ENCODE measurements around the gene TMC1. TPM values are rescaled to one million over a fixed set of nuclear protein-coding genes. Genes with fewer than 3 reads are reported as not detected.

TMC1 gene
- total and polyA plus RNA-seq, 9 donors, result 0.39 to 1.4 (median 0.65) TPM

GRCh38 chr9:72695365-72695764 is 174.0 kb downstream of the TMC1 start:
- no CpG with 5 or more reads among the region's 3 CpGs for WGBS (ENCODE audit: insufficient coverage)
- no peaks in the 10 kb centered on the region for H3K27me3 ChIP-seq (ENCODE audit: control insufficient read depth, insufficient read depth, low read length)
- no peak for DNase-seq
- H3K9me3 ChIP-seq (replicated peaks; ENCODE audit: control insufficient read depth, low read depth, low read length), result no peaks in the 10 kb centered on the region
- no peaks in the 10 kb centered on the region for H3K36me3 ChIP-seq (ENCODE audit: control insufficient read depth, insufficient read depth, low read length)
- no peak overlapping the region for H3K27ac ChIP-seq (ENCODE audit: low read length)
- H3K4me3 ChIP-seq (ENCODE audit: low read length), result no peak overlapping the region
- no peaks in the 10 kb centered on the region for H3K4me1 ChIP-seq (ENCODE audit: control insufficient read depth, insufficient read depth, low read length)

GRCh38 chr9:72696511-72696910 is 175.1 kb downstream of the TMC1 start:
- H3K4me3 ChIP-seq (ENCODE audit: low read length), result no peak overlapping the region
- H3K27ac ChIP-seq (ENCODE audit: low read length), result no peak overlapping the region
- DNase-seq, result no peak
- H3K4me1 ChIP-seq (ENCODE audit: control insufficient read depth, insufficient read depth, low read length), result no peaks in the 10 kb centered on the region
- no peaks in the 10 kb centered on the region for H3K27me3 ChIP-seq (ENCODE audit: control insufficient read depth, insufficient read depth, low read length)
- H3K36me3 ChIP-seq (ENCODE audit: control insufficient read depth, insufficient read depth, low read length), result no peaks in the 10 kb centered on the region
- H3K9me3 ChIP-seq (replicated peaks; ENCODE audit: control insufficient read depth, low read depth, low read length), result no peaks in the 10 kb centered on the region

- H3K9me3 ChIP-seq (replicated peaks; ENCODE audit: control insufficient read depth, low read depth, low read length), result no peaks in the 10 kb centered on the region
- no peaks in the 10 kb centered on the region for H3K4me1 ChIP-seq (ENCODE audit: control insufficient read depth, insufficient read depth, low read length)
- DNase-seq, result no peak
- H3K27me3 ChIP-seq (ENCODE audit: control insufficient read depth, insufficient read depth, low read length), result no peaks in the 10 kb centered on the region
- WGBS (ENCODE audit: insufficient coverage), result no CpG with 5 or more reads among the region's 3 CpGs
- no peak overlapping the region for H3K4me3 ChIP-seq (ENCODE audit: low read length)
- H3K27ac ChIP-seq (ENCODE audit: low read length), result no peak overlapping the region
- H3K36me3 ChIP-seq (ENCODE audit: control insufficient read depth, insufficient read depth, low read length), result no peaks in the 10 kb centered on the region
These were observed 180.1 kb downstream of the TMC1 start for GRCh38 chr9:72701510-72701909.

- H3K4me3 ChIP-seq (ENCODE audit: low read length), result no peak overlapping the region
- 82% methylated on average over 2 of the region's 4 CpGs for WGBS (ENCODE audit: insufficient coverage)
These were observed 182.2 kb downstream of the TMC1 start for GRCh38 chr9:72703574-72703973.

GRCh38 chr9:72704688-72705375 is 183.4 kb downstream of the TMC1 start:
- Histone ChIP-seq H3K4me3 (ENCODE audit: low read length) (no peak overlapping the region), H3K9me3 (replicated peaks; ENCODE audit: control insufficient read depth, low read depth, low read length) (no peaks in the 10 kb centered on the region), H3K4me1 (ENCODE audit: control insufficient read depth, insufficient read depth, low read length) (no peaks in the 10 kb centered on the region), H3K36me3 (ENCODE audit: control insufficient read depth, insufficient read depth, low read length) (no peaks in the 10 kb centered on the region), H3K27ac (ENCODE audit: low read length) (no peak overlapping the region), H3K27me3 (ENCODE audit: control insufficient read depth, insufficient read depth, low read length) (no peaks in the 10 kb centered on the region)
- WGBS (ENCODE audit: insufficient coverage), result no CpG with 5 or more reads among the region's 1 CpG
- DNase-seq, result no peak

More at GRCh38 chr9:72703574-72703973, 182.2 kb downstream of the TMC1 start:
- H3K36me3 ChIP-seq (ENCODE audit: control insufficient read depth, insufficient read depth, low read length), result no peaks in the 10 kb centered on the region
- H3K9me3 ChIP-seq (replicated peaks; ENCODE audit: control insufficient read depth, low read depth, low read length), result no peaks in the 10 kb centered on the region
- H3K27ac ChIP-seq (ENCODE audit: low read length), result no peak overlapping the region
- no peaks in the 10 kb centered on the region for H3K27me3 ChIP-seq (ENCODE audit: control insufficient read depth, insufficient read depth, low read length)
- H3K4me1 ChIP-seq (ENCODE audit: control insufficient read depth, insufficient read depth, low read length), result no peaks in the 10 kb centered on the region
- DNase-seq, result no peak

GRCh38 chr9:72718503-72718902 is 197.1 kb downstream of the TMC1 start:
- no peak for DNase-seq
- 66% methylated on average over 3 of the region's 3 CpGs for WGBS (ENCODE audit: insufficient coverage)
- H3K27ac ChIP-seq (ENCODE audit: low read length), result no peak overlapping the region

GRCh38 chr9:72721067-72721466 is 199.7 kb downstream of the TMC1 start:
- WGBS (ENCODE audit: insufficient coverage), result no CpG with 5 or more reads among the region's 1 CpG
- no peaks in the 10 kb centered on the region for H3K4me1 ChIP-seq (ENCODE audit: control insufficient read depth, insufficient read depth, low read length)
- DNase-seq, result no peak
- no peaks in the 10 kb centered on the region for H3K27me3 ChIP-seq (ENCODE audit: control insufficient read depth, insufficient read depth, low read length)
- no peaks in the 10 kb centered on the region for H3K9me3 ChIP-seq (replicated peaks; ENCODE audit: control insufficient read depth, low read depth, low read length)
- H3K36me3 ChIP-seq (ENCODE audit: control insufficient read depth, insufficient read depth, low read length), result no peaks in the 10 kb centered on the region
- no peak overlapping the region for H3K27ac ChIP-seq (ENCODE audit: low read length)
- no peak overlapping the region for H3K4me3 ChIP-seq (ENCODE audit: low read length)

More at GRCh38 chr9:72718503-72718902, 197.1 kb downstream of the TMC1 start:
- no peaks in the 10 kb centered on the region for H3K36me3 ChIP-seq (ENCODE audit: control insufficient read depth, insufficient read depth, low read length)
- H3K4me3 ChIP-seq (ENCODE audit: low read length), result no peak overlapping the region
- no peaks in the 10 kb centered on the region for H3K27me3 ChIP-seq (ENCODE audit: control insufficient read depth, insufficient read depth, low read length)
- no peaks in the 10 kb centered on the region for H3K9me3 ChIP-seq (replicated peaks; ENCODE audit: control insufficient read depth, low read depth, low read length)
- no peaks in the 10 kb centered on the region for H3K4me1 ChIP-seq (ENCODE audit: control insufficient read depth, insufficient read depth, low read length)

GRCh38 chr9:72726947-72727346 is 205.5 kb downstream of the TMC1 start:
- H3K27me3 ChIP-seq (ENCODE audit: control insufficient read depth, insufficient read depth, low read length), result no peaks in the 10 kb centered on the region
- DNase-seq, result no peak
- no peaks in the 10 kb centered on the region for H3K36me3 ChIP-seq (ENCODE audit: control insufficient read depth, insufficient read depth, low read length)
- H3K4me1 ChIP-seq (ENCODE audit: control insufficient read depth, insufficient read depth, low read length), result no peaks in the 10 kb centered on the region
- H3K4me3 ChIP-seq (ENCODE audit: low read length), result no peak overlapping the region
- H3K9me3 ChIP-seq (replicated peaks; ENCODE audit: control insufficient read depth, low read depth, low read length), result no peaks in the 10 kb centered on the region
- no peak overlapping the region for H3K27ac ChIP-seq (ENCODE audit: low read length)
- WGBS (ENCODE audit: insufficient coverage), result 33% methylated on average over 1 of the region's 2 CpGs

- Histone ChIP-seq H3K27ac (ENCODE audit: low read length) (no peak overlapping the region), H3K36me3 (ENCODE audit: control insufficient read depth, insufficient read depth, low read length) (no peaks in the 10 kb centered on the region), H3K4me3 (ENCODE audit: low read length) (no peak overlapping the region), H3K9me3 (replicated peaks; ENCODE audit: control insufficient read depth, low read depth, low read length) (no peaks in the 10 kb centered on the region), H3K4me1 (ENCODE audit: control insufficient read depth, insufficient read depth, low read length) (no peaks in the 10 kb centered on the region), H3K27me3 (ENCODE audit: control insufficient read depth, insufficient read depth, low read length) (no peaks in the 10 kb centered on the region)
- DNase-seq, result no peak
These were observed 206.8 kb downstream of the TMC1 start for GRCh38 chr9:72728031-72728770.

GRCh38 chr9:72733895-72734294 is 212.5 kb downstream of the TMC1 start:
- Histone ChIP-seq H3K4me3 (ENCODE audit: low read length) (no peak overlapping the region), H3K27ac (ENCODE audit: low read length) (no peak overlapping the region), H3K27me3 (ENCODE audit: control insufficient read depth, insufficient read depth, low read length) (no peaks in the 10 kb centered on the region), H3K4me1 (ENCODE audit: control insufficient read depth, insufficient read depth, low read length) (no peaks in the 10 kb centered on the region), H3K36me3 (ENCODE audit: control insufficient read depth, insufficient read depth, low read length) (no peaks in the 10 kb centered on the region), H3K9me3 (replicated peaks; ENCODE audit: control insufficient read depth, low read depth, low read length) (no peaks in the 10 kb centered on the region)
- DNase-seq, result no peak
